BJ (cell line): Measurements from ENCODE around the gene KLHL40. TPM values are rescaled to one million over a fixed set of nuclear protein-coding genes. Genes with fewer than 3 reads are reported as not detected.

Experiments
- CTCF ChIA-PET: fragments of 350-600 bp; formaldehyde crosslinking; extraction: SDS; loops from one replicate; lab custom pipeline; 2021; ENCODE audit warnings: antibody characterized with exemption, inconsistent platforms; lab: Yijun Ruan, JAX
- POLR2A ChIA-PET: fragments of 300-600 bp; sonication (Branson Sonifier 250); formaldehyde crosslinking; extraction: SDS; loops from one replicate; lab custom pipeline; 2021; ENCODE audit warnings: antibody characterized with exemption; lab: Charles Lee
- DNase-seq: peaks from one replicate; pipeline ENCODE4 v3.0.0-alpha.2; 2011; ENCODE audit warnings: low read depth
- H3K27me3 ChIP-seq: 2 replicates; pipeline ENCODE4 v1.6.0; 2011; ENCODE audit warnings: low read length; ENCODE audit not compliant: control insufficient read depth, insufficient read depth
- H3K36me3 ChIP-seq: 2 replicates; pipeline ENCODE4 v1.5.1; 2011; ENCODE audit warnings: low read length; ENCODE audit not compliant: control insufficient read depth, insufficient read depth
- H3K4me3 ChIP-seq: 2 replicates; pipeline ENCODE4 v1.5.1; 2011; ENCODE audit warnings: low read depth, mild to moderate bottlenecking, control low read depth, low read length
- polyA plus RNA-seq: library from polyadenylated mRNA; depleted of rRNA; stranded (reverse); fragments of >200 nt; gene quantifications from 2 replicates; pipeline ENCODE4 v1.2.3, GENCODE V29; 2011
- TF ChIP-seq, protein P1 (sequence below): IDR thresholded peaks from 2 replicates; pipeline ENCODE4 v1.5.1; 2011; ENCODE audit warnings: low read depth, mild to moderate bottlenecking, control low read depth, inconsistent platforms, low read length, moderate library complexity; ENCODE audit not compliant: insufficient read depth

The KLHL40 gene
- polyA plus RNA-seq, 1 experiment = not detected

DNA sequence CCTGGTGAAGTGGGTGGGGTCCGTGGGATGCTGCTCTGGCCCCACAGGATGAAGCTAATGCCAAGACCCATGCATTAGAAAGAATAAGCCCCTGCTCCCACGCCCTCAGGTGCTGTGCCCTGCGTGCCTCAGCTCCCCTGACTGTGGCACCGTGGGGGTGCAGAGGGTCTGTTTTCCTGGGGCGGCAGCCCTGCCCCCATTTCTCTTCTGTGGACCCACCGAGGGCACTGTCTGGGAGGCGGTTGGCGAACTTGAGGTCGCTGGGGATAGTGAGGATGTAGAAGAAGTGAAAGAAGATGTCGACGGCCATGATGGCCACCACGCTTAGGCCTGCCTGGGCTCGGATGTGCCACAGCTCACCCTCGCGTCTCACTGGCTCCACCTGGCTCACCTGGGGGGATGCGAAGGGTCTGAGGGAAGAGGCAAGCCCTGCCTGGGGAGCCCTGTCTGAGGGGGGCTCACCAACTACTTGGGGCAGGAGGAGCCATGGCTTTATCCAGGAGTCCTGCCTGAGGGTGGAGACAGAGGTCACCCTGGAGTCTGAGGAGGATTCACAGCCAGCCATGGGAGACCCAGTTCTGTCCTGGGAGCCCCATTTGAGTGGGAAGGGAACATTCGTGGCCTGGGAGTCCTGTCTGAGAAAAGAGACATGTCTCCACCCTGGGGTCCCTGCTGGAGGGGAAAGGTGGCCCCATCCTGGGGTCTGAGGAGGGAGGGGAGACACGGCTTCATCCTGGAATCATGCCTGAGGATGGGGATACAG is 12.1 kb downstream of the KLHL40 start:
- peaks cover 2% of the 10 kb centered on the region; the same call in 1 of the 2 replicates for H3K27me3 ChIP-seq
- CTCF ChIA-PET = interaction anchor here (1.7 kb wide), 1 partner anchor 15 kb away, joined by 3 read pairs; no protein-coding TSS in a partner anchor
- DNase-seq = no peak
- H3K36me3 ChIP-seq = no peaks in the 10 kb centered on the region
- POLR2A ChIA-PET = no interaction called here
- H3K4me3 ChIP-seq = no peak overlapping the region
- TF ChIP-seq, protein P1, sequence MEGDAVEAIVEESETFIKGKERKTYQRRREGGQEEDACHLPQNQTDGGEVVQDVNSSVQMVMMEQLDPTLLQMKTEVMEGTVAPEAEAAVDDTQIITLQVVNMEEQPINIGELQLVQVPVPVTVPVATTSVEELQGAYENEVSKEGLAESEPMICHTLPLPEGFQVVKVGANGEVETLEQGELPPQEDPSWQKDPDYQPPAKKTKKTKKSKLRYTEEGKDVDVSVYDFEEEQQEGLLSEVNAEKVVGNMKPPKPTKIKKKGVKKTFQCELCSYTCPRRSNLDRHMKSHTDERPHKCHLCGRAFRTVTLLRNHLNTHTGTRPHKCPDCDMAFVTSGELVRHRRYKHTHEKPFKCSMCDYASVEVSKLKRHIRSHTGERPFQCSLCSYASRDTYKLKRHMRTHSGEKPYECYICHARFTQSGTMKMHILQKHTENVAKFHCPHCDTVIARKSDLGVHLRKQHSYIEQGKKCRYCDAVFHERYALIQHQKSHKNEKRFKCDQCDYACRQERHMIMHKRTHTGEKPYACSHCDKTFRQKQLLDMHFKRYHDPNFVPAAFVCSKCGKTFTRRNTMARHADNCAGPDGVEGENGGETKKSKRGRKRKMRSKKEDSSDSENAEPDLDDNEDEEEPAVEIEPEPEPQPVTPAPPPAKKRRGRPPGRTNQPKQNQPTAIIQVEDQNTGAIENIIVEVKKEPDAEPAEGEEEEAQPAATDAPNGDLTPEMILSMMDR = no peak

DNA sequence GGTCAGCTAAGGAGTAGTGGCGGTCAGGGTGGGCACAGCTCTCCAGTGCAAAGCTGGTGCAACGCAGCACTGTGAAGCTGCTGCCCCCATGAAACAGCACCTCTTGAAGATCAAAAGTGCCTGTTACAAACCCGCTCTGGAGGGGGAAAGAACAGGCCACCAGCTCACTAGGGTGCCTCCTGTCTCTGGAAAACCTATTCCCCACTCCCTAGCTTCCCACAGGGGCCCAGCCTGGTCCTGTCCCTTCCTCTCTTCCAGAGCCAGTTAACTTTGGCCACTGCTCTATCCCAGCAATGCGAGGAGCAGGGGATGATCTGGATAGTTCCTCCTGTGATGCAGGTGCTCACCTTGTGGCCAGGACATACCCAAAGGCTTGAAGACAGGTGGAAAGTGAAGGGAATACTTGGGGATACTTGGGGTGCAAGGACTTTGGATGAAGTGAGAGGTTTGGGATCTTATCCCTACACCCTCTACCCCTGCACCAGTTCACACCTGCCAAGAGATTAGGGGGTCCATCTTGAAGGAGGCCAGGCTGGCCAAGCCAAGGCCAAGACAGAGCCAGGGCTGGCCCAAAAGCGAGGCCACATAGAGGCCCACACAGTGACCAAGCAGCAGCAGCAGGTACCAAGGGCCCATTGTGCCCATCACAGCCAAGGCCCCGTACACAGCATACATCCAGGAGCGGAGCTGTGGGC is 13.0 kb downstream of the KLHL40 start:
- no peak for DNase-seq
- TF ChIP-seq, protein P1 = no peak
- ChIA-PET POLR2A (no interaction called here), CTCF (interaction anchor here (1.7 kb wide), 1 partner anchor 14 kb away, joined by 3 read pairs; no protein-coding TSS in a partner anchor)
- no peaks in the 10 kb centered on the region for H3K36me3 ChIP-seq
- peaks cover 2% of the 10 kb centered on the region; the same call in 1 of the 2 replicates for H3K27me3 ChIP-seq
- H3K4me3 ChIP-seq = no peak overlapping the region

DNA sequence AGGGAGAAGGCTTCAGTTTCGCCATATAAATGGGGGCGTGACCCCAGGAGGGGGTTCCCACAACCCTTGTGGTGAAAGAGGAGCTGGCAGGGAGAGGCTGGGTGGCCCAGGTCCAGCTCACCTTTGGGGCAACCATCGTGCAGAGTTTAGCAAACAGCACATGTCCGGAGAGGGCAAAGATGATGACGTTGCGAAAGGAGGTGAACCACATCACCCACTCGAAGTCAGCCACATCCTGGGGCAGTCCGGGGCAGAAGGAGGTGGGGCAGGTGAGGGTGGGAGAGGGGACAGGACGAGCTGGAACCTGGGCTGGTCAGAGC is 13.5 kb downstream of the KLHL40 start:
- ChIA-PET POLR2A (no interaction called here), CTCF (interaction anchor here (1.7 kb wide), 1 partner anchor 14 kb away, joined by 3 read pairs; no protein-coding TSS in a partner anchor)
- DNase-seq = no peak
- Histone ChIP-seq H3K36me3 (no peaks in the 10 kb centered on the region), H3K4me3 (no peak overlapping the region), H3K27me3 (peaks cover 2% of the 10 kb centered on the region; the same call in 1 of the 2 replicates)
- TF ChIP-seq, protein P1 = no peak

DNA sequence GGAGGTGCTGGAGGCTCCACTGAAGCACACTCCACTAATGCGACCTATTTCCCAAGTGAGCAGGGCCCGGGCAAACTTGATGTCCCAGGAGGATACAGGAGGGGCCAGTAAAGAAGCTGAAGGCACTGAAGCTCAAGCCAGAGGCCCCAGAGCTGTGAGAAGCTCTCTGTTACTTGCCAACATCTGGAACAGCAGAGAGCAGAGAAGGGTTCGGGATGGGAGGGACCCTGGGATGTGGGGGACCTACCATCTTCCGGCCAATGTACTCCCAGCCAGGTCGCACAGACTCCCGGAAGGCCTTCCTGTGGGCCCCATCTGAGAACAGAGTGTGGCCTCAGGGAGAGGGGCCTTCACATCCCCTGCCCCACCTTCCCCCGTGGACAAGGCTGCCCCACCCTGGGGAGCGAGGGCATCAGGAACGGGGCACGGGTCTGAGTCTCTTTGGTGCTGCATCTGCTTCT is 14.2 kb downstream of the KLHL40 start:
- DNase-seq = no peak

More for the DNA sequence above, 14.2 kb downstream of the KLHL40 start:
- Histone ChIP-seq H3K27me3 (no peaks in the 10 kb centered on the region; the same call in 1 of the 2 replicates), H3K4me3 (no peak overlapping the region), H3K36me3 (no peaks in the 10 kb centered on the region)
- ChIA-PET POLR2A (no interaction called here), CTCF (interaction anchor here (1.7 kb wide), 1 partner anchor 13 kb away, joined by 3 read pairs; no protein-coding TSS in a partner anchor)
- TF ChIP-seq, protein P1 = no peak
